Measurements from ENCODE around the gene ESF1. TPM values are rescaled to one million over a fixed set of nuclear protein-coding genes. Genes with fewer than 3 reads are reported as not detected.
A peak's percentile ranks its signal among the peaks of the same experiment; 100 is the strongest.
"Not testable (repeated sequence)": the region's sequence is repeated elsewhere in the genome, so short reads cannot be mapped to it uniquely, and the experiment has no call there.

Gene ESF1
- total RNA-seq, 1 experiment from 2014 or later: 28.7 TPM

DNA sequence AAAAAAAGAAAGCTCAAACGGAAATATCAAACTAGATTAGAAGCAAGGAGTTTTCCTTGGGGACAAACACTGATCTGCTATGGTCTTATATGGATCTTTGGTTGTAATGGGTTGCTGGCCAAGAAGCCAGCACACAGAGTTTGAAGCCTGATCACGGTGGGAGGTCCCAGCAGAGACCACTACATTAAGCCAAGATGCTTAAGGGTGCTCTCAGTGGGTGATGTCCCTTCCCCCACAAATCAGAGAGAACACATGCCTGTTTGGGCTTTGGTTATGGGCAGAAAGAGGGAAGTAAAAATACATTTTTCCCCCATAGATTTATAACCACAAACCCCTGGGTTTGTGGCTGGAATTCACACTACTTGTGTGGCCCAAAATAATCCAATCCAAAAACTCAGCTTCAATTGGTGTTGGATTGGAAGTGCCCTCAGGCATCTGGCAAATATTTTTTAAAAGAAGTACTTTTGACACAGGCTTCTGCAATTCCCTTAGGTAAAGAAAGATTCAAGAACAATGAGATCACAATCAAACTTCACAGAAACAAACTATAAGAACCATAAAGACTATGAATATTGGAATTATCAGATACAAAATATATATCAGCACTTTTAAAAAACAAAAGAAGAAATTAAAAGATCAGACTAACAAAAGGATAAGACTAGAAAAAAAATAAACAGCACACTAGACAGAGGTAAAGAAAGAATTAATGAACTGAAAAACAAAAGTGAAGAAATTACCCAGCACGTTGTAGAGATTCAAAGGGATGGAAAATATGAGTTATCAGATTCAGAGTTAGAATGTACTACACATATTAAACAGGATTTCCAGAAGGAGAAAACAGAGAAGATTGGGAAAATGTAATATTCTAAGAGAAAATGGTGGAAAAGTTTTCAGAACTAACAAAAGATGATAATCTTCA lies 44.7 kb downstream of the ESF1 start:
- ChIA-PET POLR2A (no interaction called here), CTCF (interaction anchor here (1.4 kb wide), 1 partner anchor 194 kb away, joined by 5 read pairs; no protein-coding TSS in a partner anchor)
- peak; percentile 63; the same call in 1 of the 2 replicates for TF ChIP-seq GTF2I (CRISPR knock-in tag; conservative IDR thresholded peaks at IDR 0.05)
- TF ChIP-seq, protein P1, sequence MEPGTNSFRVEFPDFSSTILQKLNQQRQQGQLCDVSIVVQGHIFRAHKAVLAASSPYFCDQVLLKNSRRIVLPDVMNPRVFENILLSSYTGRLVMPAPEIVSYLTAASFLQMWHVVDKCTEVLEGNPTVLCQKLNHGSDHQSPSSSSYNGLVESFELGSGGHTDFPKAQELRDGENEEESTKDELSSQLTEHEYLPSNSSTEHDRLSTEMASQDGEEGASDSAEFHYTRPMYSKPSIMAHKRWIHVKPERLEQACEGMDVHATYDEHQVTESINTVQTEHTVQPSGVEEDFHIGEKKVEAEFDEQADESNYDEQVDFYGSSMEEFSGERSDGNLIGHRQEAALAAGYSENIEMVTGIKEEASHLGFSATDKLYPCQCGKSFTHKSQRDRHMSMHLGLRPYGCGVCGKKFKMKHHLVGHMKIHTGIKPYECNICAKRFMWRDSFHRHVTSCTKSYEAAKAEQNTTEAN (CRISPR knock-in tag; IDR thresholded peaks at IDR 0.05): no peak
- ATAC-seq: no peak
- no peak for DNase-seq (ENCODE audit: low spot score)
- no peaks in the 10 kb centered on the region for H3K27me3 Mint-ChIP-seq (ENCODE audit: low read depth)
- peaks cover 58% of the 10 kb centered on the region for H3K36me3 Mint-ChIP-seq
- peaks cover 22% of the 10 kb centered on the region for H3K9me3 Mint-ChIP-seq
- no peaks in the 10 kb centered on the region for H3K4me1 Mint-ChIP-seq
- no peak overlapping the region for H3K27ac Mint-ChIP-seq
- no peak overlapping the region for H3K4me3 Mint-ChIP-seq

- ATAC-seq; DNase-seq (ENCODE audit: low spot score); CTCF ChIA-PET; H3K27ac Mint-ChIP-seq; H3K4me1 Mint-ChIP-seq; H3K4me3 Mint-ChIP-seq; H3K27me3 Mint-ChIP-seq (ENCODE audit: low read depth): not testable (repeated sequence)
- peak; percentile 64; the same call in 1 of the 2 replicates for TF ChIP-seq ZNF121 (CRISPR knock-in tag; IDR thresholded peaks at IDR 0.05)
- peaks cover 68% of the 10 kb centered on the region for H3K36me3 Mint-ChIP-seq
- POLR2A ChIA-PET: interaction anchor here (0.6 kb wide), 1 partner anchor 69 kb away, joined by 3 read pairs; no protein-coding TSS in a partner anchor
- peaks cover 26% of the 10 kb centered on the region for H3K9me3 Mint-ChIP-seq
Measured at GRCh38 chr20:13738187-13738586, 46.5 kb downstream of the ESF1 start.

DNA sequence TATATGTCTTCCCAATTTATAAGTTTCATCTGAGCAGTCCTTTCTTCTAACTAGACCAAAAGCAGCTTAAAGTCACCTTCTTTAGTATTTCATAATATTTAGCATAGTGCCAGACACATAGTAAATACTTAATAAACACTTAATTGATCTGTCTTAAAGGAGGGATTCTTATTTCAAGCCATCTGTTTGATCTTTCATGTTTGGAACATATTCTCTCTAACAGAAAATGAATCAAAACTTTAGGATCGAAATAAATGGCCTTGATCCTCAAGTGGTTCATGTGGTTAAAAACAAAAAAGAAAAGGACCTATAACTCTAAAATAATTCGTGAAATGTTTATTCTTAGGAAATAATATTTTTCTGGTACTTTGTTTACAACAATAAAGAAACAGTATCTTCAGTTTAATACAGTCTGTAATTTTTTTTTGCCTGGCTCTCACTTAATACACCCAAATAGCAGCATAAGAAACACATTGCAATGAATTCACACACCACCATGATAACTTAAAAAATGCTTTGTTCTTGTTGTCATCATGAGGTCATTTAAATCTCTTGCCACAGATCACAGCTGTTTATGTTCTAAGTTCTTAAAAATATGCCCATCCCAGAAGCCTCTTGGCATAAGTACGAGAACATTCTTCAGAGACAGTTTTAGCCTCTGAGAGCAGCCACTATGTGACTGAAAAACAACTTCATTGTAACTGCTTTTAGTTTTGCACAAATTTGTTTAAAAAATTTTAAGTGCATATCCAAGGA lies 48.1 kb downstream of the ESF1 start:
- TF ChIP-seq ZNF512 (CRISPR knock-in tag; IDR thresholded peaks at IDR 0.05; ENCODE audit: borderline replicate concordance) (no peak), ZNF532 (CRISPR knock-in tag; IDR thresholded peaks at IDR 0.05; ENCODE audit: borderline replicate concordance) (no peak), NR3C1 (CRISPR knock-in tag; conservative IDR thresholded peaks at IDR 0.05; ENCODE audit: low read depth) (no peak), ZNF263 (CRISPR knock-in tag; IDR thresholded peaks at IDR 0.05; ENCODE audit: low read depth) (no peak), CBFB (CRISPR knock-in tag; IDR thresholded peaks at IDR 0.05; ENCODE audit: low read depth) (no peak), NR1H2 (CRISPR knock-in tag; IDR thresholded peaks at IDR 0.05) (no peak), ZNF219 (CRISPR knock-in tag; IDR thresholded peaks at IDR 0.05; ENCODE audit: borderline replicate concordance) (no peak), ZNF416 (CRISPR knock-in tag; IDR thresholded peaks at IDR 0.05) (no peak), JAZF1 (CRISPR knock-in tag; IDR thresholded peaks at IDR 0.05) (no peak), OVOL2 (CRISPR knock-in tag; IDR thresholded peaks at IDR 0.05; ENCODE audit: borderline replicate concordance) (no peak), ZNF138 (CRISPR knock-in tag; conservative IDR thresholded peaks at IDR 0.05) (no peak), IRF2 (CRISPR knock-in tag; IDR thresholded peaks at IDR 0.05; ENCODE audit: borderline replicate concordance, low read depth) (no peak), TEAD4 (CRISPR knock-in tag; IDR thresholded peaks at IDR 0.05) (no peak), TP53 (CRISPR knock-in tag; IDR thresholded peaks at IDR 0.05) (no peak)
- TF ChIP-seq, protein P2, sequence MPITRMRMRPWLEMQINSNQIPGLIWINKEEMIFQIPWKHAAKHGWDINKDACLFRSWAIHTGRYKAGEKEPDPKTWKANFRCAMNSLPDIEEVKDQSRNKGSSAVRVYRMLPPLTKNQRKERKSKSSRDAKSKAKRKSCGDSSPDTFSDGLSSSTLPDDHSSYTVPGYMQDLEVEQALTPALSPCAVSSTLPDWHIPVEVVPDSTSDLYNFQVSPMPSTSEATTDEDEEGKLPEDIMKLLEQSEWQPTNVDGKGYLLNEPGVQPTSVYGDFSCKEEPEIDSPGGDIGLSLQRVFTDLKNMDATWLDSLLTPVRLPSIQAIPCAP (CRISPR knock-in tag; IDR thresholded peaks at IDR 0.05): no peak
- H3K27me3 Mint-ChIP-seq (ENCODE audit: low read depth): no peaks in the 10 kb centered on the region
- DNase-seq (ENCODE audit: low spot score) (no peak), ATAC-seq (no peak)
- no peaks in the 10 kb centered on the region for H3K4me1 Mint-ChIP-seq
- H3K9me3 Mint-ChIP-seq: peaks cover 29% of the 10 kb centered on the region
- H3K36me3 Mint-ChIP-seq: peaks cover 68% of the 10 kb centered on the region
- POLR2A ChIA-PET: no interaction called here
- CTCF ChIA-PET: interaction anchor here (0.5 kb wide), 1 partner anchor 35 kb away, joined by 4 read pairs; no protein-coding TSS in a partner anchor
- no peak overlapping the region for H3K4me3 Mint-ChIP-seq
- no peak overlapping the region for H3K27ac Mint-ChIP-seq
